Fibroblast of skin of right biceps (primary cell): ENCODE measurements around the gene KLHL6.

Experiments
- DNase-seq: peaks from one replicate; pipeline ENCODE4 v3.0.0-alpha.2; 2013

The KLHL6 gene

DNA sequence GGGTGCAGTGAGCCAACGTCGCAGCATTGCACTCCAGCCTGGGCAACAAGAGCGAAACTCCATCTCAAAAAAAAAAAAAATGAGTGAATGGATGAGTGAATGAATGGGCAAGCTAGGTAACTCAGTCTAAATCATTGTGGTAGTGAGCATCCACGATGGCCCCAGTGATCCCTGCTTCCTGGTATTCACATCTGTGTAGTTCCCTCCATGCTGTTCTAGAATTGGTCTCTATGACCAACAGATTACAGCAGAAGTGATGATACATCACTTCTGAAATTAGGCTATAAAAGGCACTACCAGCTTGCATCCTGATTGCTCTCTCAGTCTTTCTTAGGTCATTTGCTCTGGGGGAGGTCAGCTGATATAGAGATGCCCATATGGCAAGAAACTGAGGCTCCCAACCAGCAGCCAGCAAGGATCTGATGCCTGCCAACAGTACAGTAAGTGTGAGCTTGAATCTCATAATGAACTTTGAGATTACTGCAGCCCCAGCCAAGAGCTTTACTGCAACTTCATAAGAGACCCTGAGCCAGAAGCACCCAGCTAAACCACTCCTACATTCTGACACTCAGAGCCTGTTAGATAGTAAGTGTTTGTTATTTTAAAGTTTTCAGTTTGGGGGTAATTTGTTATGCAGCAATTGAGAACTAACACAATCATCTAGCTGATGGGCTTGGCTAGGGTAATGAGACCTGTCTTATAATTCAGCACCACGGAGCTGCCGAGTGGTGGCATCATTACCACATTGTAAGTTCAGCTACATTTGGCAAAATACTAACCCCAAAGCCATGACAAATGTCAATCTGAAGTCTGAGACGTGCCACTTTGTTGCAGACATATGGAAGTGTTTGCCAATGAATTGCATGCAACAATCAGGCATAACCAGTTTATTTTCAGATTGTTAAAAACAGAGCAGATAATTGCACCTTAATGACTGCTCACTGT, 53.0 kb downstream of the KLHL6 start:
- peak; percentile 4 for DNase-seq

DNA sequence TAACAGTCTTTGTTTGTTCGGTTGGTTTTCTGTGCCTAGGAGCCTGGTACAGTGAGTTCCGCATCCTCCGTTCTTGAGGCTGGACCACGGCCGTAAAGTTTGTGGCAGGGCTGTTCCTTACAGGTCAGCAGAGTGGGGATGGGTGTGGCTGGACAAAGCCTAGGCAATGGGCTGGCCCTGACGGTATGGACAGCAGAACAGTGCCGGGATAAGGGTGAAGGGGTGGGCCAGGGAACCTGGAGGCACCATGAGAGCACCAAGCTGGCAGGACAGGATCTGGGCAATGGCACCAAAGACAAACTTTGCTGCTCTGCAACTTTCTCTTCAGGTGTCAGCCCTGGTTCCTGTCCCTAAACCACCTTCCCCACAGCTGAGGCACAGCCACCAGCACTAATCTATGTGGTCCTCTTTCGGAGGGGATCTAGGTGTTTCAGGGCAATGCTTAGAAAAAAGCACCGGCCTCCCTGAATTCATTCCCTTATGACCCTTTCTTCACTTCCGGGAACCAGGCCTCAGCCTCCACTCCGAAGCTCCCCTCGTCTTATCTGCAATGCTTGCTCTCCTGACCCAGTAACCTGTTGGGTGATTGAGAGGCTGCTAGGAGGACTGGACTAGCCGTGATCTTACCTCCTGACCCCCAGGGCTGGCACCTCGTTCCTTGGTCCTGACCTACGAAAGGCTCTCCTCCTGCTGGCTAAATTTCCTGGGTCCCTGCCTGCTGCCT, 54.4 kb downstream of the KLHL6 start:
- no peak for DNase-seq

DNA sequence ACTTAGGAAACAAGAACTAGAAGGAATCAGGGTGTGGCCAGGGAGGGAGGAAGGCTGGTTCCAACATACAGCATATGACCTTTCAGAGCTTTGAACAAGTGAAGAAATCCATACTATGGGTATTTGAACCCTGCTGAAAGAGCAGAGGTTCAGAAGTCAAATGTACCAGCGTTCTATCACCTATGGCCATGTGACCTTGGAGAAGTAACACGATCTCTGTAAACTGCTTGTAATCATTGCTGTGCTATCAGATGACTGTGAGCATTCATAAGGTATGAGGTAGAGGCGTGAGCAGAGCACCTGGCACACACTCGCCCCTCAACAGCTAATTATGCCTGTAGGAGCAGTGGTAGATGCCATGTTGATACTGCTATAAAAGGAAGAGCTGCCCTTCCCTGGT, 55.2 kb downstream of the KLHL6 start:
- no peak for DNase-seq

DNA sequence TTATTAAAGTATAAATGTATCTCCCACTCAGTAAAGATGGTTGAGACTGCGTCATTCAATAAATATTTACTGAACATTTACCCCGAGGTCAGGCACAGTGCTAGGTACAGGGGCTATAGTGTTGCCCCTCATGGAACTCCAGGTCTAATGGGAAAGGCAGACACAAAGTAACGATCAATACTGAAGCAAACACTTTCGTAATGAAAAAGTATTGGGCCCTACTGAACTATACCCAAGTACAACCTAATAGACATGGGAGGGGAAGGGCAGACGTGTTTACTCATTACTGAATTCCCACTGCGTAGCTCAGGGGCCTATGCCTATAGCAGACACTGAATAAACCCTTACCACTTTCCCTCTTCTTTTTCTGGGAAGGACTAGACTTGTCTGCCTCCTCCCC, 56.9 kb downstream of the KLHL6 start:
- no peak for DNase-seq

DNA sequence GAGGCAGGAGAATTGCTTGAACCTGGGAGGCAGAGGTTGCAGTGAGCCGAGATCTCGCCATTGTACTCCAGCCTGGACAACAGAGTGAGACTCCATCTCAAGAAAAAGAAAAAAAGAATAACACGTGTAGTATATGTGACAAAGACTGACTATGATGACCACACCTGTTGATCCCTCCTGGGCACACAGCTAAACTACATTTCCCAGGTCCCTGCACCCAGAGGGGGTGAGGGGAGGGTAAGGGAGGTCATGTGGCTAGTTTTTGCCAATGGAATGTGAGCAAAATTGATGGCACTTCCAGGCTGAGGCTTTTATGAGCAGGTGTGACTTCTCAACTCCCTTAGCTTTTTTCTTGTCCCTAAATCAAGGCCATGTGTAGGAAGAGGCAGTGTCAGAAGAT, 58.2 kb downstream of the KLHL6 start:
- DNase-seq: no peak

DNA sequence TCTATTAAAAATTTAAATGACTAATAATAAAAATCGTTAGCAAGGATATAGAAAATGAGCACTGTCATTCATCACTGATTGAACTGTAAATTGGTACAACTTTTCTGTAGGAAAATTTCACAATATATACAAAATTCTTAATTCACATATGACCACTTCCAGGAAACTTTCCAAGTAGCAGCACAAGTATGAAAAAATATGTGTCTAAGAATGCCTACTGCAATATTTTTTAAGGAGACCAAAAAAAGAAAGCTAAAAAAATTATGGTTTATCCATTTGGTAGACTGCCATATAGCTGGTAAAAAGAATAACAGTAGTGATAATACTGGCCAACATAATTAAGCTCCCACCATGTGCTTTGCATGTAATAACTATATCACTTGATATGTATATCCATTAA, 59.2 kb downstream of the KLHL6 start:
- no peak for DNase-seq

DNA sequence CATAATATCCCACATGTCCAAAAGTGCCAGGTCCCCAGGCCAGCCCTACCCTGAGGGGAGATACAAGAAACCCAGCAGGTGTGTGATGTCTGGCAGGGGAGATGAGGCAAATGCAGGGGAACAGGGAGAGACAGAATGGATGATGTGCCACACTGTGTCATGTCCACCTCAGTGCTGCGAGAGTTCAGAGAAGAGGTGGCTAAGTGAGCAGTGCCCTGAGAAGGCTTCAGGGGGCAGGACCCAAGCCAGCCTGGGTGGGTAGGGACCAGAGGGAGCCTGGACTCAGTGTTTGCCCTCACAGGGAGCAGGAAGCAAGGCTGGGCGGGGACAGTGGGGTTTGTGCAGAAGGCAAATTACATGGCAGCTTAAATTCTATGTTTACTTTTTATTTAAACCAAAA, 61.2 kb downstream of the KLHL6 start:
- no peak for DNase-seq

DNA sequence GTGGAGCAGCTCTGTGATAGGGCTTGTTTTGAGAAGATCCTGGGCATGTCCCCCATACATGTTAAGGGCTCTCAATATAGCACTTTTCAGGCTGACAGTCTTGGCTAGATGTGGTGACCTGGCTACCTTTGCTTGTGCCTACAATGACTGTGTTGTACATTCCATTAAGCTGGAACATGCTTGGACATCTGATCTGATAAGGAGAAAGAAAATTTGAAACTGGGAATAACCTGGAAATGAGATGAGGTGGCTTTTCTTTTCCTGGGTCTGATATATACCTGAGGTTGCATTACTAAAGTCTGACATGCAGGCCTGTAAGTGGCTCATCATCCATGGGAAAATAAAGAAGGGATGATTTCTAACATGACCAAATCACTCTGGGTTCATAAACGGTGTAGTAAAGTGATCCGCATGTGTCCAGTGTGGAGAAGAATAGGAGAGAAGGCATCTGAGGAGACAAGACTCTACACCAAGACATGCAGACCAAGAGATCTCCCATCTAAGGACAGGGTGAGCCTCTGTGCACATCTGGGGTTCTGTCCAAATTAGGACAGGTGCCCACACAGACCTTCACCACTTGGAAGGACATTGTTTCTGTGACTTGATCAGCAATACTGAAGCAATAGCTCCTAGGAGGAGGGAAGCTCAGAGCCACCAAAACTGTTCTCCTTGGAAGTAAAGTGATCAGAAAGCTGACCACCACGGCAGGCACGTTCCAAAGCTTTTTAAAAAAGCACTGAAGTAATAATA, 62.0 kb downstream of the KLHL6 start:
- no peak for DNase-seq

DNA sequence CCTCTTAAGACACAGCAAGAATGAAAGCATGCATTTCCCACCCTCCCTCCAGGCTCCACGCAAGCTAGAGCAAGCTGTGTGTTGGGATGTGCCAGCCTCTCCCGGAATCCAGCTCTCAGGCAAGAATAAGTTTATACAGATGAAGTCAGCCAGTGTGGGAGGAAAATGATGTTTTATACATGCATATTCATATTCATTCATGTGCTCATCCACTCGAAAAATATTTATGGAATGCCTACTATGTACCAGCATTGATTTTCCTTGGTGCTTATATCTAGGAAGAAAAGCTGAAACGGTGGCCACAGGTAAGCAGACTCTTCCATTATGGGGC, 62.7 kb downstream of the KLHL6 start:
- no peak for DNase-seq

DNA sequence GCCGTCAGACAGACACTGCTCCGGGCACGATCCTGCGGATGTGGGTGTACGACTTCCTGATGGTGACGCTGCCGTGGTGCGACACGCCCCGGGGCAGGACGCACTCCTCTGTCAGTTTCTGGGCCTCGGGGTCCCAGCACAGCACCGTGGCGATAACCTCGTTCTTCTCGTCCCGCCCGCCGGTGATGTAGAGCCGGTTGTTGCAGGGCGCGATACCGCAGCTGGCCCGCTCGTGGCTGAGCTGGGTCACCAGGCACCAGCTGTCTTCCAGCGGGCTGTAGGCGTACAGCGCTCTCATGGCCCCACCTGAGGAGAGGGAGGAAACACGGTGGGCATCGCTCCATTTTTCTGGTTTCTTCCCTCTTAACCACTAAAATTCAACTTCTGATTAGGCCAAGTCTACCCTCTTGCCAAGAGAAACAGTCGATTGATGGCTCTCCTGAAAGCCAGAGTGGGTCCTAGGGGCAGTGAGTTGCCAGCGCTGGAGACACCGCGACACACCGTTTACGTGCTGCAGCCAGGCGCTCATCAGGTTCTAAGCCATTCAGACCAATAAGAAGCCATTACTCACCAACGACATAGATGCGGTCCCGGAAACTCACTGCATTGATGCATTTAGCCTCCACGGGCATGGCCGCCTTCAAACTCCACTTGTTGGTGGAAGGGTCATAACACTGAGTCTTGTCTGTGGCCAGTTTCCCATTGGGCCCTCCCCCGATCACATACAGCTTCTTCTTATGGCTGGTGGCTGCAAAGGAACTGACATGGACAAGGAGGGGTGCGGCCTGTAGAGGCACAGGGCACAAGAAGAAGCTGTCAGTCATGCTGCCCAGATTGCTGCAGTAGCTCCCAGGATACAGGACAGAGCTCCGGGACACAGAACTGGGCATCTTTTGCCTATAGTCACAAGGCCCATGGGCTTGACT, 63.3 kb downstream of the KLHL6 start:
- DNase-seq: no peak

DNA sequence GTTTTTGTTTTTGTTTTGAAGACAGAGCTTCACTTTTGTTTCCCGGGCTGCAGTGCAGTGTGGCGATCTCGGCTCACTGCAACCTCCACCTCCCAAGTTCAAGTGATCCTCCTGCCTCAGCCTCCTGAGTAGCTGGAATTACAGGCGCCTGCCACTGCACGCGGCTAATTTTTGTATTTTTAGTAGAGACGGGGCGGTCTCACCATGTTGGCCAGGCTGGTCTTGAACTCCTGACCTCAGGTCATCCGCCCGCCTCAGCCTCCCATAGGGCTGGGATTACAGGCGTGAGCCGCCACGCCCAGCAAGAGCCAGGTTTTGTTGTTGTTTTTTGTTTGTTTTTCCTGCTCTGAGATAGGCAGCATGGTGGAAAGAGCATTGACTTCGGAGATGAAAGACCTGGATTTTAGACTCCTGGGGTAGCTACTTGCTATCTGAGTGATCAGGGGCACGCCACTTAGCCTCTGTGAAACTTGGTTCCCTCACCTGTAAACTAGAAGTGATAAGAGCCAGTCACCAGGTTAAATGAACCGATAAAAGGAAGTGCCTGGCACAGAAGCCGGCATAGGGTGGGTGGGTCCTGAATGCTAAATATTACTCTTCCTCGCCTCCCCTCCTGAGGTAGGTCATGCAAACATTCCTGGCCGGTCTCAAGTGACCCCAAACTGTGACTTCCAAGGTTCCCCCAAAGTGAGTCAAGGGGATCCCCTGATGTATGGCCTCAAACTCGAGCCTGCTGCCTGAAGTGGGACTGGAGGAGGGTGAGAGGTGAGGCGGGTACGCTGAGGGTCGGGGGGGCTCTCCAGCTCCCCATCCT, 64.2 kb downstream of the KLHL6 start:
- DNase-seq: no peak

DNA sequence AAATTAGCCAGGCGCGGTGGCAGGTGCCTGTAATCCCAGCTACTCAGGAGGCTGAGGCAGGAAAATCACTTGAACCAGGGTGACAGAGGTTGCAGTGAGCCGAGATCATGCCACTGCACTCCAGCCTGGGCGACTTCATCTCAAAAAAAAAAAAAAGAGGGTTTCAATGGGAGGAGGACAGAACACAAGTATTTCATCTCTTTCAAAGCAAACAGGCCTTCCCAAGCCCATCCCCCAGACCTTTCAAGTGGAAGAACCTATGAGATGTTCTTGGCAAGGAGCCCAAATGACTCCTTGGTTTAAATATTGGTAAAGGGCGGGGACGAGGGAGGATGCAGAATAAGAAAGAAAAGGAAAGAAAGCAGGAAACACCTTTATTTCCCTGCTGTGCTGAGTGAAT, 64.9 kb downstream of the KLHL6 start:
- peak; percentile 37 for DNase-seq

DNA sequence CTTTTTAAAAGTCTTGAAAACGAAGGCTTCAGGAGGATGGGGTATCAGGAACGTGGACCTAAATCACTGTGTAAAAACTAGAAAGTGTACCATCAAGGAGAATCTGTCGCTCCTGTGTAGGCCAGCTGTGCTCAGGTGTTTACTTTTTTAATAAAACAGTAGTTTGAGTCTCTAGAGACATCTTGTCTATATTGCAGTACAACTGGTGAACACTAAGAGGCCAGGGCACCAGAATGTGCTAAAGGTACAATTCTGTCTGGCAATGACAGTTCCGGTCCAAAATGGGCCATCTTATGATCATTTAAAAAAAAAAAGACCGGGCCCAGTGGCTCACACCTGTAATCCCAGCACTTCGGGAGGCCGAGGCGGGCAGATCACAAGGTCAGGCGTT, 65.3 kb downstream of the KLHL6 start:
- DNase-seq: no peak

DNA sequence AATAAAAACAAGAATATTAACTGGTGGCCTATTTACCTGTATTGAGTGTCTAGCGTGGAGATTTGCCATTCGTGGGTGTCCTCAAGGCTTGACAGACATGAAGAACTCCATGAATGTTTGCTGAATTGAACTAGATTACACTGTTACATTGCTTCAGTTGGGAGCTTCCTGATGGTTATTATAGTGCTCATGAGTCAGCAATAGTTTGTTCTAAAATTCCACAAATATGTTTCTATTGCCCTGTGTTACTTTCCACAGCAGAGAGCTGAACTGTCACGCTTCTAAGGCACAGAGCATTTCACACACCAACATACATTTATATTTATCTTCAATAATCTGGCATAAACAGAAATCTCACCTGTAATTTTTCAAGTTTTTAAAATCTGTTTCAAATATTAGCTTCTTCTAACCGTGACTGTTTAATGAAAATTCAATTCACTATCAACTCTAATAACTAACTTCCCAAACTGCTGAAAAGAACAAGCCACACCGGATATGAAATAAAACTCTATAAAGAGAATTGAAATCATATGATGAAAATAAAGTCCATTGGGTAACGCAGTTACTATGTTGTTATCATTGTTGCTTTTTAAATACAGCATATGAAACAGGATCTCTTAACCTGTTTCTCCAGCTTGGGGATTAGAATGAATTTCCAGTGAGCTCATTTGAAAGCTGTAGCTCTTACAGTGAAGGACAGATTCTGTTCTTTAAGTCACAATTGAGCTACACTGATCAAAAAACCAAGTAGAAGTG, 65.9 kb downstream of the KLHL6 start:
- peak; percentile 45 for DNase-seq

DNA sequence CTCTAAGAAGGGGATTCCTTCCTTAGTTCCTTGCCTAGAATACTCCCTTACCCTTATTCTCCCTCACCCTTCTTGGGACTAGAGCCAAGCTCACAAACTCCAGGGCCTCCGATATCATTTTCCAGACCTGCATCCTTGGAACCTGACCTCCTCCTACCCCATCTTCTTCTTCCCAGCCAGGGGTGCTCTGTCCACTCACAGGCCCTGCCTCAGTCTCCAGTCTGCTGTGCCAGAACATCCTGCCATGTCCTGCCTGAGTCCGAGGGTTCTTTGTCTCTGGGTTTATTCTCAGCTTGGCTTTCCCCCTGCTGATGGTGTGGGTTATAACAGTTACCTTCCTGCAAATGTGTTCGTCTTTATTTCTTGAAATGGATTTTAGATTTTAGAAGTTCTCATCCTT, 67.2 kb downstream of the KLHL6 start:
- no peak for DNase-seq

DNA sequence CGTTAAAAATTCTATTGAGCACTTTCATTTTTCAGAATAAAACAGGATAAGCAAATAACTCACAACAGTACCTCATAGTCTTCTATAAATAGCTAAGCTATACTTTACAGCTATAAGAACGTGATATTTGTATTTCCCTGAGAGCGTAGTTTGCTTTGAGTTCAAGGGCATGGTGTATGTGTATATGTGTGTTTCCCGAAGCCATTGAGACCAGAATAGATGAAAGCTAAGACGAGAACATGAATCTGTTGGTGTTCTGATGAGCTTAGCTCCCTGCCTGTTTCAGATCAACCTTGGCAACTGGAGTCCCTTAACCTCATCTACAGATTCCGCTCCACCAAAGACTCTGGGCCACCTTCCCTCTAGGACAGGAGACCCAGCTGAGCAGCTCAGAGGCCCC, 67.6 kb downstream of the KLHL6 start:
- DNase-seq: no peak

DNA sequence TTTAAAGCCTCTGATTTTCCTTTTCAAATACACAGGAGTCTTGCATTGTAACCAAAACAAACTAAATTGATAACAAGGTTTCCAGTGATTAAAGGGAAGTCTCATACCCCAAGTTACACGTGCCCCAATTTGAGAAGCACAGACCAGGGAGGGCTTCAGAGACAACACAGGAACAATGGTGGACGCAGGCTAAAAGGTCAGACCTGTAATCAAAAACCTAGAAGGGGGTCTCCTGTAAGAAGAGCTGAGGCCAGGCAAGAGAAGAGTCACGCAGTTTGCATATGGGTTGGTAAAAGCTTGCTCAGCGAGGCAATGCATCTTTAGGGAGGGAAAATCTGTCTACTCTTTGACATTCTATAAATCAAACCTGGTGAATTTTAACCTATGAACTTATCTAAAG, 68.5 kb downstream of the KLHL6 start:
- no peak for DNase-seq

DNA sequence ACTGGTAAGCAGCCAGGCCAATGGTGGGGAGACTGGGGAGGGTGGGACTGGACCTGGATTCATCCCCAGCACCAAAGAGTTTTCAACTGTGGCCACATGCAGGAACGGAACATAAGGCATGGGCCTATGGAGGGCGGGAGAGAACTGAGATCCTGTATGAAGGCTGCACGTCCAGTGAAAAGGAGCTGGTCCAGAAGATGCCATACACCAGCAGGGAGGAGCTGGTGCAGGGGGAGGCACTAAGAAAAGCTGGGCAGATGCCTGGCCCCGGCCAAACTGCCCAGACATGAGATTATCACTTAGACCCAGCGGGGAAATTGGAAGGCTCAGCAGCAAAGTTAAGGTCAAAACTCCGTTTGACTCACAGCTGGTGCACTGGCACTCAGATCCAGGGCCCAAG, 69.0 kb downstream of the KLHL6 start:
- no peak for DNase-seq

DNA sequence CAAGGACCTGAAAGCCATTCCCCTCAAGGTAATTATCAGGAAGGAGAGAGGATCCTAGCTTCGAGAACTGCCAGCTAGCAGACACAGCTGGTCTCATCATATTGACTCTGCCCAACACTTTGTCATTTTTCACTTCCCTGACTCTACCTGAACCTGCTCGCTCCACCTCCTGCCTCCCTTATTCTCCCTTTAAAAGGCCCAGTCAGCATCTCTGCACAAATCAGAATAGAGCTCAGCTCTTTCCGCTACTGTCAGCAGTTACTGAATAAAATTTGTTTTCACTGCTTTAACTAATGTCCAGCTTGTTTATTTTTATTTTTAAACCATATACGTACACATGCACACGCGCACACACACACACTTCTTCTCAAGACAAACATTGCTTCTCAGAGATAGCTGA, 69.9 kb downstream of the KLHL6 start:
- DNase-seq: no peak

DNA sequence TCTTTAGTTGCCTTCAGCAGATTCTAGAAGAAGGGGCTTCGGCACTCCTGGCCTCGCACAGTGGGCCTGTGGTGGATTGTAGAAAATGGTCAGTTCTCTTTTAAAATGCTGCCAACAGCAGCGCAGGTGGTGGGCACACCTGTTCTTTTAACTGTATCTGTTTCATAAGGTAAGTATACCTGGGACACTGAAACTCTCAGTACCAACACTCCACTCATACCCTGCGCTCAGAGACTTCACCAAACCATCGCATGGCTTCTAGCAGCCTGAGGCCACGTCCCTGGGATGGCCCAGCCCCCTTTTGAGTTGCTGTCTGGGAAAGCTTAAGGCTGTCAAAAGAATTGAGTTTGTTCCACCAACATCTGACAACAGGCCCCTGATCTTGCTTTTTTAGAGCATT, 70.4 kb downstream of the KLHL6 start:
- DNase-seq: no peak
